Measurements from ENCODE around the gene ARF3. TPM values are rescaled to one million over a fixed set of nuclear protein-coding genes. Genes with fewer than 3 reads are reported as not detected.
A peak's percentile ranks its signal among the peaks of the same experiment; 100 is the strongest.

Gene ARF3
- total RNA-seq, 4 donors from 2014 or later: 65.1 to 89.3 (median 80.1) TPM

DNA sequence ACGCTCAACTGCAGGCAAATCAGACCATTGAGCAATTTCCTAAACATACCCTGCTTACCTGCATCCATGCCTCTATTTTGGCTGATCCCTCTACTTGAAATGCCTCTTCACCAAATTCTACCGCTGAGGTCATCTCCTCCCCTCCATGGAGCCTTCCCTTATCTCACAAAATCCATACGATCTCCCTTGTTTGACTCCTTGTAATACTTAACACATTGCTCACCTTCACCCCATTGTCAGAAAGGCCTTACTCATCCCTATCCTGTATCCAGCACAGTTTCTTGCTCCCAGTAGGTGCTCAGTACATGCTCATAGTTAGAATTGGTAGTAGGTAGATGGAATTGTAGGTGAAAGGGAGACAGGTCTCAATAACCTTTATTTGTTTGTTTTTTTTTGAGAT lies 36.5 kb upstream of the ARF3 start:
- intact Hi-C loops (cut with DNase I; ENCODE audit: low total_unique reads): no loop called here
- TF ChIP-seq POLR2A (IDR thresholded peaks at IDR 0.05): no peak
- TF ChIP-seq, protein P1, sequence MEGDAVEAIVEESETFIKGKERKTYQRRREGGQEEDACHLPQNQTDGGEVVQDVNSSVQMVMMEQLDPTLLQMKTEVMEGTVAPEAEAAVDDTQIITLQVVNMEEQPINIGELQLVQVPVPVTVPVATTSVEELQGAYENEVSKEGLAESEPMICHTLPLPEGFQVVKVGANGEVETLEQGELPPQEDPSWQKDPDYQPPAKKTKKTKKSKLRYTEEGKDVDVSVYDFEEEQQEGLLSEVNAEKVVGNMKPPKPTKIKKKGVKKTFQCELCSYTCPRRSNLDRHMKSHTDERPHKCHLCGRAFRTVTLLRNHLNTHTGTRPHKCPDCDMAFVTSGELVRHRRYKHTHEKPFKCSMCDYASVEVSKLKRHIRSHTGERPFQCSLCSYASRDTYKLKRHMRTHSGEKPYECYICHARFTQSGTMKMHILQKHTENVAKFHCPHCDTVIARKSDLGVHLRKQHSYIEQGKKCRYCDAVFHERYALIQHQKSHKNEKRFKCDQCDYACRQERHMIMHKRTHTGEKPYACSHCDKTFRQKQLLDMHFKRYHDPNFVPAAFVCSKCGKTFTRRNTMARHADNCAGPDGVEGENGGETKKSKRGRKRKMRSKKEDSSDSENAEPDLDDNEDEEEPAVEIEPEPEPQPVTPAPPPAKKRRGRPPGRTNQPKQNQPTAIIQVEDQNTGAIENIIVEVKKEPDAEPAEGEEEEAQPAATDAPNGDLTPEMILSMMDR (IDR thresholded peaks at IDR 0.05): no peak
- no peak for DNase-seq (ENCODE audit: low spot score in 2 of 2)
- WGBS, 2 donors: 79 to 81% methylated on average over 3 of the region's 3 CpGs
- H3K4me3 ChIP-seq (ENCODE audit: low read depth, poor library complexity, severe bottlenecking): no peak overlapping the region

DNA sequence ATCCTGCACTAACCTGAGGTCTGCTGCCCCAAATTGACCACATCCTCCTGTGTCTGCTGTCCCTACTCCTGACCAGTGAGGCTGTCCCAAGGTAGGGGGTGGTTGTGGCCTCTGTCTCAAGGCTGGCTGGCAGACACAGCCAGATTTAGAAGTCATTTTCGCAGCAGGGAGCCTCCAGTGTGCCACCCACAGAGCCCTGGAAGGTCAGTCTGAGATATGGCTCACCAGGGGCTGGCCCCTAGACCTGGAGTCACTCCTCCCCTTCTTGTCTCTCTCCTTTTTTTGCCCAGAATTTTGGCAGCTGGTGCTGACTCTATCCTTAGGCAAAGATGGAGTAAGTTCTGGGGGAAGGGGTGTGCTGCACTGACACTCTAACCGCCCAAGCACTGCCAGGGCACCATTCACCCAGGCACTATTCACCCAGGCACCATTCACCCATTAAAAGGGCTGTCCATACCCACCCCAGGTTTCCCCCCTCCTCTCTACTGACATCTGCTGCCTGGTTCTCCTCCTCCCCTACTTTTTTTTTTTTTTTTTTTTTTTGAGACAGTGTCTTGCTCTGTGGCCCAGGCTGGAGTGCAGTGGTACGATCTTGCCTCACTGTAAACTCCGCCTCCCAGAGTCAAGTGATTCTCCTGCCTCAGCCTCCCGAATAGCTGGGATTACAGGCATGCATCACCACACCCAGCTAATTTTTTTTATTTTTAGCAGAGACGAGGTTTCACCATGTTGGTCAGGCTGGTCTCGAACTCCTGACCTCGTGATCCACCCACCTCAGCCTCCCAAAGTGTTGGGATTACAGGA lies 34.2 kb upstream of the ARF3 start:
- intact Hi-C loops (cut with DNase I; ENCODE audit: low total_unique reads): no loop called here
- DNase-seq (ENCODE audit: low spot score in 2 of 2): no peak
- no peak for TF ChIP-seq POLR2A (IDR thresholded peaks at IDR 0.05)
- TF ChIP-seq, protein P1 (IDR thresholded peaks at IDR 0.05): no peak
- WGBS, 2 donors: 60 to 71% methylated on average over 8 of the region's 8 CpGs
- no peak overlapping the region for H3K4me3 ChIP-seq (ENCODE audit: low read depth, poor library complexity, severe bottlenecking)

DNA sequence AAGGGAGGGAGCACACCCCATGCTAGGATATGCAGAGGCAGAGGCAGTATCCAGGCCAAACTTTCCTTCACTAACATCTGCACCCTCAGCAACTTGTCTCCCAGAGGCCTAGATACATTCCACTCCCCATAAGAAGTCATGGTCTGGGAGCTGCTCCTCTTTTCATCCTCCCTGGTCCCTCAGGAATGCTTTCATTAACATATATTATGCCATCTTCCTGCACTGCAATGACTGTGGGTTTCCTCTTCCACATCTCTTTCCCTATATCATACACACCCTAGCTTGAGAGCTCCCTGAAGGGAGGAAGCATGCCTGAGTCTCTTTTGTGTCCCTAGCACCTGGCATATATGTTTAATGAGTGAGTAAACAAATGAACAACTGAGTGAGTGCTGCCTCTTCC lies 33.3 kb upstream of the ARF3 start:
- no peak overlapping the region for H3K4me3 ChIP-seq (ENCODE audit: low read depth, poor library complexity, severe bottlenecking)
- intact Hi-C loops (cut with DNase I; ENCODE audit: low total_unique reads): no loop called here
- TF ChIP-seq POLR2A (IDR thresholded peaks at IDR 0.05): no peak
- TF ChIP-seq, protein P1 (IDR thresholded peaks at IDR 0.05): no peak
- DNase-seq (ENCODE audit: low spot score in 2 of 2): no peak

DNA sequence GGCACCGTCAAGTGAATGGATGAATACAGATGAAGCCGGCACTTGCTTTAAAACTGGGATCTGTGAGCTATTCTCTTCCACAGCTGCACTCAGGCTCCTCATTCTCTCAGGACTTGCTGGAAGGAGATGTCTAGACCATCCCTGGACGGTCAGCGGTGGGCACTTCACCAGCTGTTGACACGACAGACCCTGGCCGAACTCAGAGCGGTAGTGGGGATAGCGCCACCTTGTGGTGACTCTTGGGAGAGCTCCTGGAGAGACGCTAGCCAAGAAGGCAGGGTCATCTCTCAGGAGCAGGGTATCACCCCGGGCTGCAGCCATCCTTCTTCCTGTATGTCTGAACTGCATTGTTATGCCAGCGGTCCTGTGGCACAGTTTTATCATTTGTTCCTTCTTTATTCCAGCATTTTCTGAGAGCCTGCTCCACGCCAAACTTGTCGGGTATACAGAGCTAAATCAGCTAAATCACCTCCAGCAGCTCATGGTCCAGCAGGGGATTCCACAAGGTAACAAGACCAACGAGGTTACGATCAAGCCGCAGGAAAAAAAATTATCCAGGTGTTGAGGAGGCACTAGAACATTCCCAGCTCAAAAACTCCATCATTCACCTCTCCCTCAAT lies 30.9 kb upstream of the ARF3 start:
- intact Hi-C loops (cut with DNase I; ENCODE audit: low total_unique reads): no loop called here
- H3K4me3 ChIP-seq (ENCODE audit: low read depth, poor library complexity, severe bottlenecking): no peak overlapping the region
- peak in 1 of 2 donors; percentile 94 for DNase-seq (ENCODE audit: low spot score in 2 of 2)
- no peak for TF ChIP-seq POLR2A (IDR thresholded peaks at IDR 0.05)
- TF ChIP-seq, protein P1 (IDR thresholded peaks at IDR 0.05): no peak
- WGBS, 2 donors: 21 to 24% methylated on average over 16 of the region's 16 CpGs

DNA sequence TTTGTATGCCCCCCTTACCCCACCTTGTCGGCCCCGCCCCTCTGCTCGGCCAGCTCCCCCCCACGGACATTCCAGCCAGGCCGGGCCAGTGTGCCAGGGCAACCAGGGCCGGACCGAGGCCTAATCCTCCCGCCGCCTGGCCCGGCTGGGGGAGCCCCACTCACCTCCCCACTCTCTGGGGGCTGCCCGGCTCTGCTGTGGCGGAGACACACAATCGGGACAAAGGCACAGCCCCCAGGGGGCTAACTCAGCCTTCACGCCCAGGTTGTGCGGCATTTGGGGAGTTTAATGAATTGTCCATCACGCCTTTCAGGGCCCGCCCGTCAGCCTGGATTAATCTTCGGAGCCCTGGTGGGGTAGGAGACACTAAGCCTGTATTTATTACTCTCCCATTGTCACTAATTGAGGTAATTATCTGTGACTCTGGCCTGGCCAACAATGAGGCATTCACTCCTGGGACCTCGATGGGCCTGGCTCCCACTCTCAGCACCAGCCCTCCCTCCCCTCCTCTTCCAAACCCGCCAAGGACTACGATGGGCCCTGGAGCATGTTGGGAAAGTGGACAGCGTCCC lies 29.5 kb upstream of the ARF3 start:
- 63 to 72% methylated on average over 23 of the region's 23 CpGs for WGBS, 2 donors
- no peak for TF ChIP-seq POLR2A (IDR thresholded peaks at IDR 0.05)
- TF ChIP-seq, protein P1 (IDR thresholded peaks at IDR 0.05): no peak
- intact Hi-C loops (cut with DNase I; ENCODE audit: low total_unique reads): no loop called here
- H3K4me3 ChIP-seq (ENCODE audit: low read depth, poor library complexity, severe bottlenecking): no peak overlapping the region
- no peak for DNase-seq (ENCODE audit: low spot score in 2 of 2)

All from lower leg skin (tissue), 4 donors.